HepG2 (cell line): Measurements from ENCODE around the gene MOK. TPM values are rescaled to one million over a fixed set of nuclear protein-coding genes. Genes with fewer than 3 reads are reported as not detected.

Experiments used
- CEBPG ChIP-seq: IDR thresholded peaks from 2 replicates; pipeline ENCODE4 v1.6.1; 2016
- FOXA3 ChIP-seq: IDR thresholded peaks from 2 replicates; pipeline ENCODE4 v1.6.1; 2016; ENCODE audit warnings: missing genetic modification reagents, missing compliant biosample characterization
- HIC2 ChIP-seq: sonication (generic); formaldehyde crosslinking; IDR thresholded peaks from 2 replicates; pipeline ENCODE4 v1.9.0; 2022; ENCODE audit warnings: low read depth, missing genetic modification reagents
- PAF1 ChIP-seq: IDR thresholded peaks from 2 replicates; pipeline ENCODE4 v1.6.1; 2016; ENCODE audit warnings: missing genetic modification reagents, missing compliant biosample characterization
- PATZ1 ChIP-seq: sonication (generic); formaldehyde crosslinking; IDR thresholded peaks from 2 replicates; pipeline ENCODE4 v1.4.0; 2020; ENCODE audit warnings: missing genetic modification reagents
- POLR2A ChIP-seq, 2 experiments: IDR thresholded peaks; 2 replicates each; pipeline ENCODE4 v1.6.1; 2011; ENCODE audit warnings: low read depth in 2 of 2, low read length in 2 of 2, mild to moderate bottlenecking in 1 of 2, moderate library complexity in 1 of 2; ENCODE audit not compliant: insufficient read depth in 1 of 2
- RBFOX2 ChIP-seq: fragments of 200-400 bp; formaldehyde crosslinking; IDR thresholded peaks from 2 replicates; pipeline ENCODE4 v1.6.1; 2017; ENCODE audit warnings: low read depth, mild to moderate bottlenecking, low read length
- SKIL ChIP-seq: sonication (generic); formaldehyde crosslinking; IDR thresholded peaks from 2 replicates; pipeline ENCODE4 v1.8.0; 2022; ENCODE audit warnings: missing genetic modification reagents, mild to moderate bottlenecking, moderate library complexity, borderline replicate concordance
- SMC3 ChIP-seq: IDR thresholded peaks from 2 replicates; pipeline ENCODE4 v1.6.1; 2011; ENCODE audit warnings: low read length, improper control_type of control experiment
- TSC22D2 ChIP-seq: sonication (generic); formaldehyde crosslinking; IDR thresholded peaks from 2 replicates; pipeline ENCODE4 v1.5.1; 2020; ENCODE audit warnings: missing genetic modification reagents, mild to moderate bottlenecking, borderline replicate concordance
- ZBTB7B ChIP-seq: sonication (generic); formaldehyde crosslinking; IDR thresholded peaks from 2 replicates; pipeline ENCODE4 v1.4.0; 2020; ENCODE audit warnings: missing genetic modification reagents
- ZC3H4 ChIP-seq: sonication (generic); formaldehyde crosslinking; IDR thresholded peaks from 2 replicates; pipeline ENCODE4 v1.4.0; 2020; ENCODE audit warnings: missing genetic modification reagents, borderline replicate concordance
- ZNF280B ChIP-seq: sonication (generic); formaldehyde crosslinking; IDR thresholded peaks from 2 replicates; pipeline ENCODE4 v1.5.0; 2020; ENCODE audit warnings: missing genetic modification reagents, mild to moderate bottlenecking, borderline replicate concordance
- ZNF567 ChIP-seq: sonication (generic); formaldehyde crosslinking; IDR thresholded peaks from 2 replicates; pipeline ENCODE4 v1.8.1; 2023; ENCODE audit warnings: mild to moderate bottlenecking, missing genetic modification reagents, borderline replicate concordance
- polyA plus RNA-seq, 8 experiments: library from polyadenylated mRNA; depleted of rRNA in 3 of 8; stranded (reverse) in 7 of 8; unstranded in 1 of 8; fragments of >200 nt; fragmentation: Illumina TruSeq in 4 of 8; extraction: Trizol in 4 of 8; gene quantifications; 2 replicates each; pipeline versions ENCODE4 v1.2.1 to v1.2.3, GENCODE V29; 2011 to 2016; ENCODE audit warnings: low read depth in 4 of 8, missing spikeins in 1 of 8, mixed read lengths in 1 of 8; ENCODE audit not compliant: insufficient read depth in 1 of 8
- total RNA-seq, 5 experiments: library from RNA; depleted of rRNA; stranded (reverse); fragments of >200 nt; fragmentation: Illumina TruSeq; extraction: Trizol; gene quantifications; 2 replicates each; pipeline ENCODE4 v1.2.3, GENCODE V29; 2016; ENCODE audit warnings: low read depth in 1 of 5

Gene MOK
- total and polyA plus RNA-seq, 2 of the 13 experiments (the other 11 are each of a cell fraction or from before 2014, with no cell fraction given): 15.3 to 16.9 TPM

GRCh38 chr14:102323102-102323501, 18.1 kb upstream of the MOK start (continued):
- TF ChIP-seq ZNF280B: no peak
- TF ChIP-seq PATZ1 (CRISPR knock-in tag): 0 out of 2 replicates have a peak, but pooled peaks have one; percentile 27
- TF ChIP-seq TSC22D2 (CRISPR knock-in tag): 0 out of 2 replicates have a peak, but pooled peaks have one; percentile 36
- no peak for TF ChIP-seq PAF1 (CRISPR knock-in tag)
- peak; percentile 49; the same call in 1 of the 2 replicates for TF ChIP-seq SMC3
- TF ChIP-seq POLR2A (IDR thresholded peaks at IDR 0.05; ENCODE audit: insufficient read depth in 1 of 2, low read depth in 2 of 2, low read length in 2 of 2): 0 out of 4 replicates have a peak, but pooled peaks of 1 of the 2 experiments have one; percentile 17
- peak; percentile 44 for TF ChIP-seq CEBPG (CRISPR knock-in tag)
- TF ChIP-seq ZNF567 (CRISPR knock-in tag): 0 out of 2 replicates have a peak, but pooled peaks have one; percentile 2
- peak; percentile 48; the same call in 1 of the 2 replicates for TF ChIP-seq ZBTB7B (CRISPR knock-in tag)
- TF ChIP-seq RBFOX2: peak; percentile 11; the same call in 1 of the 2 replicates
- TF ChIP-seq ZC3H4 (CRISPR knock-in tag): 0 out of 2 replicates have a peak, but pooled peaks have one; percentile 52
- TF ChIP-seq FOXA3 (CRISPR knock-in tag): no peak
- peak; percentile 57; the same call in 1 of the 2 replicates for TF ChIP-seq HIC2
- no peak for TF ChIP-seq SKIL (CRISPR knock-in tag)
